Neural crest cell (in vitro differentiated cells): ENCODE results near the gene IGSF9B. TPM values are rescaled to one million over a fixed set of nuclear protein-coding genes. Genes with fewer than 3 reads are reported as not detected.

Experiments used
- DNase-seq: peaks from one replicate; pipeline ENCODE4 v3.0.0; 2021; ENCODE audit warnings: low read depth, mixed read lengths, low spot score
- H3K27ac Mint-ChIP-seq: one replicate; pipeline ENCODE4 v1.8.0; 2021; ENCODE audit warnings: mild to moderate bottlenecking, mixed read lengths; ENCODE audit not compliant: unreplicated experiment
- H3K27me3 Mint-ChIP-seq: 2 replicates; pipeline ENCODE4 v1.8.0; 2021; ENCODE audit warnings: low read depth, mild to moderate bottlenecking, mixed read lengths
- H3K36me3 Mint-ChIP-seq: 2 replicates; pipeline ENCODE4 v1.8.0; 2021; ENCODE audit warnings: low read depth, mild to moderate bottlenecking, mixed read lengths
- H3K4me1 Mint-ChIP-seq: 2 replicates; pipeline ENCODE4 v1.8.0; 2021; ENCODE audit warnings: mixed read lengths
- H3K4me3 Mint-ChIP-seq: one replicate; pipeline ENCODE4 v1.8.0; 2021; ENCODE audit warnings: mild to moderate bottlenecking, mixed read lengths
- H3K9me3 Mint-ChIP-seq: 2 replicates; pipeline ENCODE4 v1.8.0; 2021; ENCODE audit warnings: mixed read lengths
- total RNA-seq: library from RNA; stranded (reverse); gene quantifications from 2 replicates; pipeline ENCODE4 v1.2.1, GENCODE V29; 2021
- TF ChIP-seq, protein P1 (sequence below): fragments of 200-600 bp; sonication (generic); conservative IDR thresholded peaks from 2 replicates; pipeline ENCODE4 v1.5.0; 2021; ENCODE audit warnings: antibody characterized with exemption, mild to moderate bottlenecking

The IGSF9B gene
- total RNA-seq, 1 donor from 2014 or later, result 12.9 TPM

DNA sequence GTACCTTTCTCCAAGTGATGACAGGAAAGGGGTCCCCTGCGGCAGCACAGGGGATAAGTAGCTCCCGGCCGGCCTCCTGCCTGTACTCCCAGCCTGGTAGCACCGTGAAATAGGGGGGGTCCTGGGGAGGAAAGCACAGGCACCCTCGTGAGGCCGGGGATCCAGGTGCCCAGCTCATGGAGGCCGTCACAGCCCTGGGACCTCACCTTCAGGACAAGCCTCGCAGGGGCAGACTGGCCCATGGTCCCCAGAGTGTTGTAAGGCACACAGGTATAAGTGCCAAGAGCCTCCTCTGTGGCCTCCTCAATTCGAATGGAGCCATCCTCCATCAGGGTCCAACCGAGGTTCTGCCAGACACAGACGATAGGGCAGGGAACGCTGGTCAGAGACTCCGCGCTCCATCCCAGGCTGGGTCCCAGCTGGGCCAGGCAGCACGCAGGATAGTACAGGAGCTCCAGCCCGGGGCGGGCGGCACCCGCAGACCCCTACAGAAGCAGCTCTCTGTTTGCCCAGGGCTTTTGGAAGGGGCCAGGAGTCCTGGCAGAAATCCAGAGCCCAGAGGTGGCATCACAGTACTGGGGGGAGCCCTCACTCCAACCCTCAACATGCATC, 25.2 kb downstream of the IGSF9B start:
- no peak overlapping the region for H3K4me3 Mint-ChIP-seq
- no peaks in the 10 kb centered on the region for H3K27me3 Mint-ChIP-seq
- peaks cover 22% of the 10 kb centered on the region for H3K4me1 Mint-ChIP-seq
- no peaks in the 10 kb centered on the region for H3K36me3 Mint-ChIP-seq
- H3K27ac Mint-ChIP-seq, result no peak overlapping the region
- TF ChIP-seq, protein P1, sequence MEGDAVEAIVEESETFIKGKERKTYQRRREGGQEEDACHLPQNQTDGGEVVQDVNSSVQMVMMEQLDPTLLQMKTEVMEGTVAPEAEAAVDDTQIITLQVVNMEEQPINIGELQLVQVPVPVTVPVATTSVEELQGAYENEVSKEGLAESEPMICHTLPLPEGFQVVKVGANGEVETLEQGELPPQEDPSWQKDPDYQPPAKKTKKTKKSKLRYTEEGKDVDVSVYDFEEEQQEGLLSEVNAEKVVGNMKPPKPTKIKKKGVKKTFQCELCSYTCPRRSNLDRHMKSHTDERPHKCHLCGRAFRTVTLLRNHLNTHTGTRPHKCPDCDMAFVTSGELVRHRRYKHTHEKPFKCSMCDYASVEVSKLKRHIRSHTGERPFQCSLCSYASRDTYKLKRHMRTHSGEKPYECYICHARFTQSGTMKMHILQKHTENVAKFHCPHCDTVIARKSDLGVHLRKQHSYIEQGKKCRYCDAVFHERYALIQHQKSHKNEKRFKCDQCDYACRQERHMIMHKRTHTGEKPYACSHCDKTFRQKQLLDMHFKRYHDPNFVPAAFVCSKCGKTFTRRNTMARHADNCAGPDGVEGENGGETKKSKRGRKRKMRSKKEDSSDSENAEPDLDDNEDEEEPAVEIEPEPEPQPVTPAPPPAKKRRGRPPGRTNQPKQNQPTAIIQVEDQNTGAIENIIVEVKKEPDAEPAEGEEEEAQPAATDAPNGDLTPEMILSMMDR, result no peak
- H3K9me3 Mint-ChIP-seq, result no peaks in the 10 kb centered on the region
- no peak for DNase-seq

DNA sequence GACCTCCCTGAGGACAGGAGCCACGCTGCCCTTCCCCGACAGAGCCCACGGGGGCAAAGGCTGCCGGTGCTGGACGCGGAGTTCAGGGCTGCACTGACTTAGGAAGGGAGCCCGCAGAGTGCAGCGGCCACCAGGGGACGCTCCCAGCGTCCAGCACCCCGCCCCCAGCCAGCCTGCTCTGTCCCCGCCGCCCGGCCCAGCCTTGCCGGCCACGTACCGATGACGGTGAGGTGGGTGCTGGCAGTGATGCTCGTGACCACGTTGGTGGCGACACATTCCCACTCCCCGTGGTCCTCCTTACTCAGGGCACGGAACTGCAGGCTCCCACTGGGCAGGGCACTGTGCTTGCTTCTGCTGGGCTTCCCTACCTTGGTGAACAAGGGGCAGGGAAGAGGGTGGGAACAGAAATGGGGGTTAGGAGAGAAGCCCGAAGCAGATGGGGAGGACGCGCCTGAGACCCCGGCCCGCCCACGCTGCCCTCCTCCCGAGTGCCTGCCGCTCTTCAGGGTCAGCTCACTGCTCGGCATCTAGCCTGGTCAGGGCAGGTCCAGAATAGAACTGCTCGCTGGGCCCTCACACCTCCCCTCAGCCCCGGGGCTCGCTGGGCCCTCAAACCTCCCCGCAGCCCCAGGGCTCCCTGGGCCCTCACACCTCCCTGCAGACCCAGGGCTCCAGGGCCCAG, 25.9 kb downstream of the IGSF9B start:
- TF ChIP-seq, protein P1, result peak; percentile 52
- peak; percentile 34 for DNase-seq
- Mint-ChIP-seq H3K27ac (no peak overlapping the region), H3K4me3 (no peak overlapping the region), H3K4me1 (peaks cover 22% of the 10 kb centered on the region), H3K27me3 (no peaks in the 10 kb centered on the region), H3K9me3 (no peaks in the 10 kb centered on the region), H3K36me3 (no peaks in the 10 kb centered on the region)

DNA sequence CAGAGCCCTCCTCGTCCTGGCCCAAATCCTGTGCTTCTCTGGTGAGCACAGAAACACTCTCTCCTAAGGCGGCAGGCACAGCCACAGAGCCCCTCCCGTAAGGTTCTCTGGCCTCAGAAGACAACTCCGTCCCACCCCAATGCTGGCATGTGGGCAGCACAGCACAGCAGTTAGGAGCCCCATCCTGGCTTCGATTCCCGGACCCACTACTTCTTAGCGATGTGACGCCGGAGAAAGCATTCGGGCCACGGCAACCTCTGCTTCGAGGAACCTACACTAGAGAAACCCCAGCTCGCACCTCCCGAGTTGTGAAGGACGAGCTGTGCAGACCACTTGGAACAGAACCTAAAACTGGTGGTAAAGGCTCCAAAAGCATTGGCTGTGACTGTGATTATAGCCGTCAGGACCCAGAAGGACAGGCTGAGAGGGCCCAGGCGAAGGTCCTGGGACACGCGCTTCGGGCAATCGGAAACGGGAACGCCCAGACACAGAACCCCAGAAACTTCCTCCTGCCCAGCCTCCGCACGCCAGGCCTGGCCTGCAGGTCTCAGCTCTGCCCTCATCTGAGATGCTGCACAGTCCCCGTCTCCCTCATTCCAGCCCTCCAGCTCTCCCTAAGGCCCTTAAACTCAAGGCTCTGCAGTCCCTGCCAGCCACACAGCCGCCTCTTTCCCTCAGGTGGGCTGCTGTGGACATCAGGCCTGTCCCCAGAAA, 26.6 kb downstream of the IGSF9B start:
- DNase-seq, result no peak
- Mint-ChIP-seq H3K36me3 (no peaks in the 10 kb centered on the region), H3K27ac (no peak overlapping the region), H3K9me3 (no peaks in the 10 kb centered on the region), H3K27me3 (no peaks in the 10 kb centered on the region), H3K4me1 (peaks cover 20% of the 10 kb centered on the region), H3K4me3 (no peak overlapping the region)
- TF ChIP-seq, protein P1, result no peak

DNA sequence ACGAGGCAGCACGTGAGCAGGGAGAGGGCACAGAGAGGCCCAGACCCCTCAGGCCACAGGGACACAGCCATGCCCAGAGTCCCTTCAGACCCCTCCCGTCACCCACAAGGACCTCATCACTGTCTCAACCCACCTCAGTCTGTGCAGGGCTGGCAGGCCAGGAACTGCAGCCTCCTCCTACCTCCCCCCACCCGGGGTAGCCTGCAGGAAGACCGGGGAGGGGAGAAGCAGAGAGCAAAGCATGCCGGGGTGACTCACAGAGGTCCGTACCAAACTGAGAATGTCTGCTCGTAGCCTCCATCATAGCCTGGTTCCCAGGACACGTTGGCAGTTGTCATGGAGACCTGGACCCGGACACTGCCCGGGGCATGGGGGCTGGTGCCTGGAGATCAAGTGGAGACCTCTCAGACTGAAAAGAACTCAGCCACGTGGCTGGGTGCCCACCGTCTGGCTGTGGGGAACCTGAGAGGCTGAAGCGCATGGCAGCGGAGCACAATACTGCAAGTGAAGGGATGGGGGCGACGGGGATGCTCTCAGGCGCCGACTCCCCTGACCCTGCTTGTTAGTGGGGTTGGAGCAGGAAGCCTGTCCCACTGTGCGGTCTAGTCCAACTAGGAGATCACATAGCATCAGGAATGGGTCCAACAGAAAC, 27.2 kb downstream of the IGSF9B start:
- Mint-ChIP-seq H3K4me1 (peaks cover 13% of the 10 kb centered on the region), H3K36me3 (no peaks in the 10 kb centered on the region), H3K9me3 (no peaks in the 10 kb centered on the region), H3K27me3 (no peaks in the 10 kb centered on the region), H3K27ac (no peak overlapping the region), H3K4me3 (no peak overlapping the region)
- TF ChIP-seq, protein P1, result no peak
- no peak for DNase-seq

DNA sequence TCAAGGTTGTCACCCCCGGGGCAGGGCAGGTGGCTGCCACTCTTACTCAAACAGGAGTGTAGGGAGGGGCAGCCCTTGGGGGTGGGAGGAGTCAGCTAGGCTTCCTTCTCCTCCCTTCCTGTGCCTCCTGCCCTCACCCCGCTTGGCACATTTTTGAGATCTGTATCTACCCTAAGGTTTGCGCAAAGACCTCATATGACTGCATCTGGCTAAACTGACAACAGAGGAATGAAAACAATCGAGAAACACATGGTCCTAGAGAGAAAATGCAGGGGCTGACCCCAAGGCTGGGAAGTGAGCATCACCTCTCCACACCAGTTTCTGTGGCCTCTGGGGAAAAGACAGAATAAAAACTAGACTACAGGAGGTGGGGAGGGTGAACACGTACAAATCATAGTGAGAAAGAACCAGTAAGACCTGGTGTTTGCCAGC, 28.1 kb downstream of the IGSF9B start:
- no peak overlapping the region for H3K27ac Mint-ChIP-seq
- H3K4me1 Mint-ChIP-seq, result peaks cover 11% of the 10 kb centered on the region
- no peak for DNase-seq
- TF ChIP-seq, protein P1, result no peak
- H3K9me3 Mint-ChIP-seq, result no peaks in the 10 kb centered on the region
- no peaks in the 10 kb centered on the region for H3K36me3 Mint-ChIP-seq
- no peak overlapping the region for H3K4me3 Mint-ChIP-seq
- no peaks in the 10 kb centered on the region for H3K27me3 Mint-ChIP-seq
